Neural progenitor cell (in vitro differentiated cells): ENCODE data around the gene AQP1.

Experiments
- CTCF ChIP-seq: fragments of 200-600 bp; sonication (generic); IDR thresholded peaks from 2 replicates; pipeline ENCODE4 v1.5.1; 2017; ENCODE audit warnings: antibody characterized with exemption, mild to moderate bottlenecking
- EZH2 ChIP-seq: fragments of 200-600 bp; sonication (generic); IDR thresholded peaks from 2 replicates; pipeline ENCODE4 v1.6.1; 2017; ENCODE audit warnings: antibody characterized with exemption, mild to moderate bottlenecking, moderate library complexity
- EZH2phosphoT487 ChIP-seq: fragments of 200-600 bp; sonication (generic); IDR thresholded peaks from 2 replicates; pipeline ENCODE4 v1.6.1; 2017; ENCODE audit warnings: antibody characterized with exemption

GRCh38 chr7:30880125-30880720, 31.4 kb upstream of the AQP1 start:
- no peak for TF ChIP-seq CTCF
- TF ChIP-seq EZH2 = no peak
- TF ChIP-seq EZH2phosphoT487 = no peak
